Chondrocyte (in vitro differentiated cells): ENCODE data around the gene SMYD2. TPM values are rescaled to one million over a fixed set of nuclear protein-coding genes. Genes with fewer than 3 reads are reported as not detected.
A peak's percentile ranks its signal among the peaks of the same experiment; 100 is the strongest.
"Not testable (repeated sequence)": the region's sequence is repeated elsewhere in the genome, so short reads cannot be mapped to it uniquely, and the experiment has no call there.

Experiments used
- DNase-seq: peaks from one replicate; pipeline ENCODE4 v3.0.0; 2021; ENCODE audit warnings: mixed read lengths, low spot score
- H3K27ac Mint-ChIP-seq: one replicate; pipeline ENCODE4 v1.8.0; 2021; ENCODE audit warnings: mild to moderate bottlenecking, moderate library complexity, mixed read lengths; ENCODE audit not compliant: unreplicated experiment
- H3K27me3 Mint-ChIP-seq: 2 replicates; pipeline ENCODE4 v1.8.0; 2021; ENCODE audit warnings: low read depth, mixed read lengths
- H3K36me3 Mint-ChIP-seq: 2 replicates; pipeline ENCODE4 v1.8.0; 2021; ENCODE audit warnings: low read depth, mixed read lengths
- H3K4me1 Mint-ChIP-seq: 2 replicates; pipeline ENCODE4 v1.8.0; 2021; ENCODE audit warnings: low read depth, mild to moderate bottlenecking, mixed read lengths
- H3K4me3 Mint-ChIP-seq: one replicate; pipeline ENCODE4 v1.8.0; 2021; ENCODE audit warnings: mild to moderate bottlenecking, moderate library complexity, mixed read lengths; ENCODE audit not compliant: unreplicated experiment
- H3K9me3 Mint-ChIP-seq: 2 replicates; pipeline ENCODE4 v1.8.0; 2021; ENCODE audit warnings: low read depth, mixed read lengths
- CTCF ChIP-seq: fragments of 200-600 bp; sonication (generic); IDR thresholded peaks from 2 replicates; pipeline ENCODE4 v1.5.0; 2021; ENCODE audit warnings: antibody characterized with exemption, mild to moderate bottlenecking, moderate library complexity
- total RNA-seq: library from RNA; stranded (reverse); gene quantifications from 3 replicates; pipeline ENCODE4 v1.2.1, GENCODE V29; 2021

Gene SMYD2
- total RNA-seq, 1 donor from 2014 or later = 50.3 TPM

GRCh38 chr1:214272964-214273533 lies 7.9 kb upstream of the SMYD2 start:
- no peaks in the 10 kb centered on the region for H3K27me3 Mint-ChIP-seq
- peaks cover 34% of the 10 kb centered on the region for H3K4me1 Mint-ChIP-seq
- H3K36me3 Mint-ChIP-seq = no peaks in the 10 kb centered on the region
- H3K27ac Mint-ChIP-seq = no peak overlapping the region
- H3K4me3 Mint-ChIP-seq = no peak overlapping the region
- no peaks in the 10 kb centered on the region for H3K9me3 Mint-ChIP-seq
- no peak for DNase-seq
- TF ChIP-seq CTCF = no peak

- not testable (repeated sequence) for H3K27ac Mint-ChIP-seq, DNase-seq, H3K9me3 Mint-ChIP-seq, H3K4me3 Mint-ChIP-seq, H3K36me3 Mint-ChIP-seq, H3K27me3 Mint-ChIP-seq
- peaks cover 53% of the 10 kb centered on the region for H3K4me1 Mint-ChIP-seq
Measured at GRCh38 chr1:214275700-214276099, 5.3 kb upstream of the SMYD2 start.

GRCh38 chr1:214276786-214277185 lies 4.2 kb upstream of the SMYD2 start:
- H3K4me1 Mint-ChIP-seq = peaks cover 49% of the 10 kb centered on the region
- no peaks in the 10 kb centered on the region for H3K27me3 Mint-ChIP-seq
- peaks cover 1% of the 10 kb centered on the region for H3K36me3 Mint-ChIP-seq
- TF ChIP-seq CTCF = no peak
- no peak overlapping the region for H3K27ac Mint-ChIP-seq
- DNase-seq = no peak
- H3K4me3 Mint-ChIP-seq = no peak overlapping the region
- H3K9me3 Mint-ChIP-seq = no peaks in the 10 kb centered on the region

GRCh38 chr1:214277704-214278635 lies 3.0 kb upstream of the SMYD2 start:
- H3K4me3 Mint-ChIP-seq = no peak overlapping the region
- peaks cover 54% of the 10 kb centered on the region for H3K4me1 Mint-ChIP-seq
- peak overlapping the region; percentile 76 for H3K27ac Mint-ChIP-seq
- no peaks in the 10 kb centered on the region for H3K9me3 Mint-ChIP-seq
- H3K36me3 Mint-ChIP-seq = peaks cover 1% of the 10 kb centered on the region
- DNase-seq = no peak
- no peak for TF ChIP-seq CTCF
- H3K27me3 Mint-ChIP-seq = no peaks in the 10 kb centered on the region

- peak overlapping the region; percentile 93 for H3K27ac Mint-ChIP-seq
- peaks cover 1% of the 10 kb centered on the region for H3K36me3 Mint-ChIP-seq
- no peaks in the 10 kb centered on the region for H3K27me3 Mint-ChIP-seq
- H3K4me3 Mint-ChIP-seq = peak overlapping the region; percentile 72
- no peaks in the 10 kb centered on the region for H3K9me3 Mint-ChIP-seq
- no peak for DNase-seq
- no peak for TF ChIP-seq CTCF
- H3K4me1 Mint-ChIP-seq = peaks cover 60% of the 10 kb centered on the region
Measured at GRCh38 chr1:214280386-214281020, 456 bp upstream of the SMYD2 start.
